OCI-LY1 (cell line): ENCODE results near the gene FAM193B.

Source experiments
- H2AFZ ChIP-seq: fragments of 200-600 bp; sonication (generic), shearing (Covaris generic); 2 replicates; pipeline ENCODE4 v1.6.0; 2014; ENCODE audit warnings: antibody characterized with exemption, mild to moderate bottlenecking, low read length
- H3F3A ChIP-seq: fragments of 200-600 bp; sonication (generic), shearing (Covaris generic); 2 replicates; pipeline ENCODE4 v1.6.0; 2014; ENCODE audit warnings: mild to moderate bottlenecking, antibody characterized with exemption, low read length, moderate library complexity; ENCODE audit not compliant: insufficient read depth
- H3K27ac ChIP-seq: fragments of 200-600 bp; sonication (generic); 2 replicates; pipeline ENCODE4 v1.5.1; 2014; ENCODE audit warnings: low read length, mixed run types, mild to moderate bottlenecking, low read depth; ENCODE audit not compliant: poor library complexity, severe bottlenecking
- H3K27me3 ChIP-seq: fragments of 200-600 bp; sonication (generic); 2 replicates; pipeline ENCODE4 v1.6.0; 2014; ENCODE audit warnings: antibody characterized with exemption, mild to moderate bottlenecking, low read length, moderate library complexity; ENCODE audit not compliant: insufficient read depth
- H3K36me3 ChIP-seq: fragments of 200-600 bp; sonication (generic); 2 replicates; pipeline ENCODE4 v1.6.1; 2014; ENCODE audit warnings: mild to moderate bottlenecking, antibody characterized with exemption, low read length, moderate library complexity, mixed read lengths; ENCODE audit not compliant: insufficient read depth
- H3K4me1 ChIP-seq: fragments of 200-600 bp; sonication (generic); 2 replicates; pipeline ENCODE4 v1.5.1; 2014; ENCODE audit warnings: mild to moderate bottlenecking, low read length, moderate library complexity; ENCODE audit not compliant: insufficient read depth, severe bottlenecking
- H3K4me2 ChIP-seq: fragments of 200-600 bp; sonication (generic), shearing (Covaris generic); 2 replicates; pipeline ENCODE4 v1.6.1; 2014; ENCODE audit warnings: low read length
- H3K4me3 ChIP-seq: fragments of 200-600 bp; sonication (generic); 2 replicates; pipeline ENCODE4 v1.5.1; 2014; ENCODE audit warnings: low read length, low read depth, mild to moderate bottlenecking, mixed read lengths; ENCODE audit not compliant: poor library complexity, severe bottlenecking
- H3K79me2 ChIP-seq: fragments of 200-600 bp; shearing (Covaris generic); 2 replicates; pipeline ENCODE4 v1.6.1; 2016; ENCODE audit warnings: mixed run types, low read length, mixed read lengths; ENCODE audit not compliant: insufficient read depth
- H3K9ac ChIP-seq: fragments of 200-600 bp; sonication (generic), shearing (Covaris generic); 2 replicates; pipeline ENCODE4 v1.6.1; 2014; ENCODE audit warnings: mild to moderate bottlenecking, low read length, mixed read lengths
- H3K9me2 ChIP-seq: fragments of 200-600 bp; sonication (generic), shearing (Covaris generic); 2 replicates; pipeline ENCODE4 v1.6.1; 2014; ENCODE audit warnings: low read depth, mild to moderate bottlenecking, low read length, mixed read lengths
- H3K9me3 ChIP-seq: fragments of 200-600 bp; shearing (Covaris generic); 2 replicates; pipeline ENCODE4 v1.6.1; 2014; ENCODE audit warnings: low read length, mixed read lengths
- H4K20me1 ChIP-seq: fragments of 200-600 bp; sonication (generic), shearing (Covaris generic); 2 replicates; pipeline ENCODE4 v1.6.0; 2016; ENCODE audit warnings: mild to moderate bottlenecking, low read length; ENCODE audit not compliant: insufficient read depth
- CTCF ChIP-seq: fragments of 200-600 bp; sonication (generic), shearing (Covaris generic); IDR thresholded peaks from 2 replicates; pipeline ENCODE4 v1.5.1; 2017; ENCODE audit warnings: mild to moderate bottlenecking, antibody characterized with exemption, low read length, moderate library complexity, mixed read lengths
- EZH2 ChIP-seq: fragments of 200-600 bp; sonication (generic), shearing (Covaris generic); IDR thresholded peaks from 2 replicates; pipeline ENCODE4 v1.8.0; 2017; ENCODE audit warnings: borderline replicate concordance, mixed run types, mild to moderate bottlenecking, antibody characterized with exemption, low read length, moderate library complexity, mixed read lengths

Gene FAM193B

GRCh38 chr5:177529247-177530203 lies 24.8 kb downstream of the FAM193B start:
- Histone ChIP-seq H3F3A (no peaks in the 10 kb centered on the region), H3K4me2 (no peak overlapping the region), H3K4me3 (no peak overlapping the region), H4K20me1 (no peaks in the 10 kb centered on the region), H3K4me1 (no peaks in the 10 kb centered on the region), H2AFZ (no peak overlapping the region), H3K27ac (no peak overlapping the region), H3K9me2 (no peaks in the 10 kb centered on the region), H3K9ac (no peak overlapping the region), H3K36me3 (peaks cover 83% of the 10 kb centered on the region), H3K27me3 (no peaks in the 10 kb centered on the region), H3K79me2 (no peaks in the 10 kb centered on the region), H3K9me3 (no peaks in the 10 kb centered on the region)
- TF ChIP-seq CTCF (no peak), EZH2 (no peak)

GRCh38 chr5:177528631-177529030 lies 25.7 kb downstream of the FAM193B start:
- Histone ChIP-seq H3K4me1 (no peaks in the 10 kb centered on the region), H3K27me3 (no peaks in the 10 kb centered on the region), H4K20me1 (no peaks in the 10 kb centered on the region), H3K27ac (no peak overlapping the region), H3K9me3 (no peaks in the 10 kb centered on the region), H3K9me2 (no peaks in the 10 kb centered on the region), H3K4me2 (no peak overlapping the region), H3K79me2 (no peaks in the 10 kb centered on the region), H3K36me3 (peaks cover 85% of the 10 kb centered on the region), H3K4me3 (no peak overlapping the region), H3K9ac (no peak overlapping the region), H3F3A (no peaks in the 10 kb centered on the region), H2AFZ (no peak overlapping the region)
- TF ChIP-seq CTCF, result no peak
- no peak for TF ChIP-seq EZH2

GRCh38 chr5:177527595-177527994 lies 26.8 kb downstream of the FAM193B start:
- H4K20me1 ChIP-seq, result no peaks in the 10 kb centered on the region
- no peak overlapping the region for H3K4me2 ChIP-seq
- no peaks in the 10 kb centered on the region for H3K79me2 ChIP-seq
- H2AFZ ChIP-seq, result no peak overlapping the region
- no peak for TF ChIP-seq CTCF
- TF ChIP-seq EZH2, result no peak
- no peaks in the 10 kb centered on the region for H3F3A ChIP-seq
- H3K36me3 ChIP-seq, result peaks cover 86% of the 10 kb centered on the region
- no peak overlapping the region for H3K9ac ChIP-seq
- H3K9me2 ChIP-seq, result no peaks in the 10 kb centered on the region
- no peaks in the 10 kb centered on the region for H3K9me3 ChIP-seq
- H3K4me1 ChIP-seq, result no peaks in the 10 kb centered on the region
- no peak overlapping the region for H3K4me3 ChIP-seq
- H3K27me3 ChIP-seq, result no peaks in the 10 kb centered on the region
- no peak overlapping the region for H3K27ac ChIP-seq
